Fibroblast of lung (primary cell): ENCODE results near the gene EFNB2. TPM values are rescaled to one million over a fixed set of nuclear protein-coding genes. Genes with fewer than 3 reads are reported as not detected.

ENCODE experiments used
- DNase-seq, 2 donors: peaks; one replicate each; pipeline versions ENCODE4 v3.0.0 to v3.0.0-alpha.2; 2010; ENCODE audit warnings: low read depth in 2 of 2
- H2AFZ ChIP-seq: 2 replicates; pipeline ENCODE4 v1.5.1; 2012; ENCODE audit warnings: low read length, control low read depth, inconsistent platforms
- H3K27ac ChIP-seq: 2 replicates; pipeline ENCODE4 v1.5.1; 2011; ENCODE audit warnings: low read length, control low read depth; ENCODE audit not compliant: insufficient read depth
- H3K27me3 ChIP-seq: 2 replicates; pipeline ENCODE4 v1.5.1; 2011; ENCODE audit warnings: mild to moderate bottlenecking, low read length; ENCODE audit not compliant: control insufficient read depth, insufficient read depth
- H3K36me3 ChIP-seq: 2 replicates; pipeline ENCODE4 v1.5.1; 2011; ENCODE audit warnings: low read length; ENCODE audit not compliant: control insufficient read depth, insufficient read depth
- H3K4me1 ChIP-seq: 2 replicates; pipeline ENCODE4 v1.5.1; 2011; ENCODE audit warnings: low read length; ENCODE audit not compliant: control insufficient read depth, insufficient read depth; ENCODE audit errors: extremely low read depth
- H3K4me2 ChIP-seq: 2 replicates; pipeline ENCODE4 v1.5.1; 2011; ENCODE audit warnings: low read length, control low read depth; ENCODE audit not compliant: insufficient read depth; ENCODE audit errors: extremely low read depth
- H3K4me3 ChIP-seq, 4 experiments: fragments of 200-600 bp in 1 of 4; sonication (generic) in 1 of 4; replicated peaks in 1 of 4; 2 replicates each; pipeline ENCODE4 v1.5.1; 2011 to 2016; ENCODE audit warnings: low read length in 4 of 4, low read depth in 3 of 4, mild to moderate bottlenecking in 3 of 4, control low read depth in 2 of 4, inconsistent platforms in 1 of 4, mixed read lengths in 1 of 4; ENCODE audit not compliant: insufficient read depth in 1 of 4; ENCODE audit errors: control extremely low read depth in 1 of 4
- H3K79me2 ChIP-seq: 2 replicates; pipeline ENCODE4 v1.5.1; 2012; ENCODE audit warnings: mild to moderate bottlenecking, low read length, inconsistent platforms; ENCODE audit not compliant: control insufficient read depth, insufficient read depth
- H3K9ac ChIP-seq: 2 replicates; pipeline ENCODE4 v1.5.1; 2011; ENCODE audit warnings: mild to moderate bottlenecking, low read length, control low read depth; ENCODE audit not compliant: insufficient read depth
- H3K9me3 ChIP-seq: 2 replicates; pipeline ENCODE4 v1.5.1; 2012; ENCODE audit warnings: low read depth, low read length; ENCODE audit not compliant: control insufficient read depth, insufficient read depth
- H4K20me1 ChIP-seq: 2 replicates; pipeline ENCODE4 v1.5.1; 2011; ENCODE audit warnings: low read length; ENCODE audit not compliant: control insufficient read depth, insufficient read depth; ENCODE audit errors: extremely low read depth
- EZH2 ChIP-seq: IDR thresholded peaks from 2 replicates; pipeline ENCODE4 v1.5.1; 2012; ENCODE audit warnings: low read length, control low read depth, mild to moderate bottlenecking; ENCODE audit errors: missing control alignments
- polyA plus RNA-seq, 2 donors: library from polyadenylated mRNA; depleted of rRNA in 1 of 2; stranded (reverse) in 1 of 2; unstranded in 1 of 2; fragments of >200 nt; gene quantifications; 2 replicates each; pipeline ENCODE4 v1.2.1, GENCODE V29; 2011 to 2012; ENCODE audit warnings: missing spikeins in 1 of 2
- total RNA-seq: library from RNA; depleted of rRNA; stranded (reverse); fragments of >200 nt; gene quantifications from 2 replicates; pipeline ENCODE4 v1.2.1, GENCODE V29; 2014
- TF ChIP-seq, protein P1 (sequence below), 2 donors: IDR thresholded peaks in 1 of 2; conservative IDR thresholded peaks in 1 of 2; 1 replicate in 1 of 2; 2 replicates in 1 of 2; pipeline ENCODE4 v1.5.1; 2011 to 2012; ENCODE audit warnings: low read length in 2 of 2, control low read depth in 1 of 2, inconsistent platforms in 1 of 2, low read depth in 1 of 2, mild to moderate bottlenecking in 1 of 2

EFNB2 gene
- total and polyA plus RNA-seq, 2 donors (not counting 1 experiment from before 2014, with no cell fraction given) = 13.5 to 20.0 TPM

DNA sequence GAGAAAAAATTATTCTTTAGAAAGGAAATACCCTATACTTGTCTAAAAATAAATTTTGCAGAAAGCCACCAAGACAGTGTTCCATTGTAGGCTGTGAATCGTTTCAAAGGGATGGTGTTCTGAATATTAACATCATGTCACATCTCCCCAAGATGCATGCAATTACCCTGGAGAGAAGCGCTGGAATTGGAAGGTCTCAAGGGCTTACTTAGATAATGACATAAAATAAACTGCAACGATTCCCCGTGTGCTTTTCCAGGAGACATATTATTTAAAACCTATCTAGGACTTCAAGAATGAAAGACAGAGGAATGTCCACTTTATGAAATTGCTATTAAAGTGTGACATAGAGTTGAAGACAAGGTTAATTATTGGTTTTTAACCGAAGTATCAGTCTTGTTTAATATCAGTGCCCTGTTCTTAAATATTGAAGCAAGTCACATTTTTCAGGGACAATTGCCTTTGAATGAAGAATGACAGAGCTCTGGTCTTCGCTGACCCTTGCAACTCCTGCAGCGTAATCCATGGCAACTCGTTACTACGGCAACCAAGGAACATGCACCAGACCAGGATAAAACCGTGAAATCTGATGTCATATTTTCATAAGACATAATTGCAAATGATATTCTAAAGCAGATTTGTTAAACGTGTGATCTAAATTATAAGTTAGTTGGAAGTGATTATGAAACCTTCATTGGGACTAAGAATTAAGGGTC lies 91.7 kb downstream of the EFNB2 start:
- TF ChIP-seq, protein P1, sequence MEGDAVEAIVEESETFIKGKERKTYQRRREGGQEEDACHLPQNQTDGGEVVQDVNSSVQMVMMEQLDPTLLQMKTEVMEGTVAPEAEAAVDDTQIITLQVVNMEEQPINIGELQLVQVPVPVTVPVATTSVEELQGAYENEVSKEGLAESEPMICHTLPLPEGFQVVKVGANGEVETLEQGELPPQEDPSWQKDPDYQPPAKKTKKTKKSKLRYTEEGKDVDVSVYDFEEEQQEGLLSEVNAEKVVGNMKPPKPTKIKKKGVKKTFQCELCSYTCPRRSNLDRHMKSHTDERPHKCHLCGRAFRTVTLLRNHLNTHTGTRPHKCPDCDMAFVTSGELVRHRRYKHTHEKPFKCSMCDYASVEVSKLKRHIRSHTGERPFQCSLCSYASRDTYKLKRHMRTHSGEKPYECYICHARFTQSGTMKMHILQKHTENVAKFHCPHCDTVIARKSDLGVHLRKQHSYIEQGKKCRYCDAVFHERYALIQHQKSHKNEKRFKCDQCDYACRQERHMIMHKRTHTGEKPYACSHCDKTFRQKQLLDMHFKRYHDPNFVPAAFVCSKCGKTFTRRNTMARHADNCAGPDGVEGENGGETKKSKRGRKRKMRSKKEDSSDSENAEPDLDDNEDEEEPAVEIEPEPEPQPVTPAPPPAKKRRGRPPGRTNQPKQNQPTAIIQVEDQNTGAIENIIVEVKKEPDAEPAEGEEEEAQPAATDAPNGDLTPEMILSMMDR (conservative IDR thresholded peaks at IDR 0.05 in 1 of 2, IDR thresholded peaks at IDR 0.05 in 1 of 2; ENCODE audit: low read depth in 1 of 2, low read length in 2 of 2) = no peak
- no peak for TF ChIP-seq EZH2
- no peak for DNase-seq

GRCh38 chr13:106440866-106441265 lies 94.6 kb downstream of the EFNB2 start:
- Histone ChIP-seq H3K9me3 (no peaks in the 10 kb centered on the region), H3K4me3 (no peak overlapping the region), H3K4me2 (no peak overlapping the region), H3K79me2 (no peaks in the 10 kb centered on the region), H3K27ac (no peak overlapping the region), H2AFZ (no peak overlapping the region), H4K20me1 (no peaks in the 10 kb centered on the region), H3K36me3 (no peaks in the 10 kb centered on the region), H3K27me3 (peaks cover 2% of the 10 kb centered on the region), H3K9ac (no peak overlapping the region), H3K4me1 (no peaks in the 10 kb centered on the region)
- TF ChIP-seq, protein P1 (conservative IDR thresholded peaks at IDR 0.05 in 1 of 2, IDR thresholded peaks at IDR 0.05 in 1 of 2; ENCODE audit: low read depth in 1 of 2, low read length in 2 of 2) = no peak
- no peak for TF ChIP-seq EZH2
- DNase-seq = no peak

More for the DNA sequence above, 91.7 kb downstream of the EFNB2 start:
- H3K9ac ChIP-seq = no peak overlapping the region
- H3K4me2 ChIP-seq = no peak overlapping the region
- no peaks in the 10 kb centered on the region for H3K36me3 ChIP-seq
- no peaks in the 10 kb centered on the region for H3K9me3 ChIP-seq
- no peaks in the 10 kb centered on the region for H3K79me2 ChIP-seq
- H3K27ac ChIP-seq = no peak overlapping the region
- H3K4me3 ChIP-seq = no peak overlapping the region
- H3K4me1 ChIP-seq = no peaks in the 10 kb centered on the region
- H4K20me1 ChIP-seq = no peaks in the 10 kb centered on the region
- H2AFZ ChIP-seq = no peak overlapping the region
- peaks cover 2% of the 10 kb centered on the region for H3K27me3 ChIP-seq

Other genes with a start within 250 kb of the EFNB2 start
- gene ARGLU1, start 32.5 kb upstream of the EFNB2 start, total RNA-seq = 40.3 and 45.4 TPM in 2 replicates
- gene ARGLU1, start 32.5 kb upstream of the EFNB2 start, polyA plus RNA-seq = 38.0 and 45.6 TPM in 2 replicates